SK-N-SH (cell line): ENCODE data around the gene AACS. TPM values are rescaled to one million over a fixed set of nuclear protein-coding genes. Genes with fewer than 3 reads are reported as not detected.

Experiments used
- CTCF ChIA-PET: fragments of 300-600, 350-600 bp; formaldehyde crosslinking; extraction: SDS; loops from one replicate; lab custom pipeline; 2021; lab: Yijun Ruan, JAX
- POLR2A ChIA-PET: fragments of 350-600 bp; sonication (Branson Sonifier 250); formaldehyde crosslinking; extraction: SDS; loops from one replicate; lab custom pipeline; 2020; ENCODE audit warnings: antibody characterized with exemption, inconsistent platforms; lab: Yijun Ruan, JAX
- DNase-seq: peaks from one replicate; pipeline ENCODE4 v3.0.0; 2012
- H2AFZ ChIP-seq: fragments of 200-600 bp; sonication (generic); 2 replicates; pipeline ENCODE4 v1.8.1; 2016; ENCODE audit warnings: antibody characterized with exemption, mild to moderate bottlenecking, low read depth
- H3F3A ChIP-seq: fragments of 200-600 bp; sonication (generic); replicated peaks from 2 replicates; pipeline ENCODE3; 2016; ENCODE audit warnings: antibody characterized with exemption, mild to moderate bottlenecking; ENCODE audit not compliant: insufficient read depth
- H3K27ac ChIP-seq, 2 experiments: fragments of 200-500 bp in 1 of 2; fragments of 200-600 bp in 1 of 2; sonication (Bioruptor generic) in 1 of 2; sonication (generic), shearing (Covaris generic) in 1 of 2; 2 replicates each; pipeline versions ENCODE4 v1.5.1 to v1.6.1; 2014 to 2016; ENCODE audit warnings: low read depth in 2 of 2, inconsistent platforms in 1 of 2, low read length in 1 of 2, mild to moderate bottlenecking in 1 of 2, mixed read lengths in 1 of 2
- H3K27me3 ChIP-seq: fragments of 200-600 bp; sonication (generic), shearing (Covaris generic); 2 replicates; pipeline ENCODE4 v1.6.1; 2016; ENCODE audit warnings: mixed run types; ENCODE audit not compliant: insufficient read depth
- H3K36me3 ChIP-seq, 2 experiments: fragments of 200-500 bp in 1 of 2; fragments of 200-600 bp in 1 of 2; sonication (Bioruptor generic) in 1 of 2; sonication (generic) in 1 of 2; replicated peaks in 1 of 2; 2 replicates each; pipeline versions ENCODE3 to v1.5.1; 2014 to 2016; ENCODE audit warnings: low read length in 1 of 2, mild to moderate bottlenecking in 1 of 2; ENCODE audit not compliant: insufficient read depth in 2 of 2, control insufficient read depth in 1 of 2
- H3K4me1 ChIP-seq, 2 experiments: fragments of 200-500 bp in 1 of 2; fragments of 200-600 bp in 1 of 2; sonication (Bioruptor generic) in 1 of 2; sonication (generic), shearing (Covaris generic) in 1 of 2; 2 replicates each; pipeline versions ENCODE4 v1.5.1 to v1.6.1; 2014 to 2016; ENCODE audit warnings: low read depth in 1 of 2, low read length in 1 of 2, mixed run types in 1 of 2; ENCODE audit not compliant: insufficient read depth in 2 of 2, control insufficient read depth in 1 of 2
- H3K4me2 ChIP-seq: fragments of 200-600 bp; sonication (generic), shearing (Covaris generic); 2 replicates; pipeline ENCODE4 v1.6.1; 2017; ENCODE audit warnings: mixed run types
- H3K4me3 ChIP-seq, 2 experiments: fragments of 200-500 bp in 1 of 2; fragments of 200-600 bp in 1 of 2; sonication (Bioruptor generic) in 1 of 2; sonication (generic), shearing (Covaris generic) in 1 of 2; 2 replicates each; pipeline versions ENCODE4 v1.5.1 to v1.8.1; 2014 to 2016; ENCODE audit warnings: low read depth in 2 of 2, inconsistent platforms in 1 of 2, low read length in 1 of 2, mild to moderate bottlenecking in 1 of 2, mixed read lengths in 1 of 2, moderate library complexity in 1 of 2
- H3K79me2 ChIP-seq: fragments of 200-600 bp; sonication (generic); 2 replicates; pipeline ENCODE4 v1.8.1; 2017; ENCODE audit warnings: mild to moderate bottlenecking; ENCODE audit not compliant: insufficient read depth
- H3K9ac ChIP-seq: fragments of 200-600 bp; sonication (generic); 2 replicates; pipeline ENCODE4 v1.6.1; 2017; ENCODE audit warnings: mixed run types
- H3K9me2 ChIP-seq: fragments of 200-600 bp; sonication (generic); 2 replicates; pipeline ENCODE4 v1.6.1; 2017; ENCODE audit warnings: mixed run types
- H3K9me3 ChIP-seq: fragments of 200-600 bp; sonication (generic); 2 replicates; pipeline ENCODE4 v1.6.1; 2017; ENCODE audit warnings: mixed run types, mild to moderate bottlenecking, moderate library complexity
- H4K20me1 ChIP-seq: fragments of 200-600 bp; sonication (generic); 2 replicates; pipeline ENCODE4 v1.6.1; 2017; ENCODE audit warnings: mild to moderate bottlenecking, mixed run types; ENCODE audit not compliant: insufficient read depth
- CHD2 ChIP-seq: fragments of 150-350 bp; IDR thresholded peaks from 2 replicates; pipeline ENCODE4 v1.6.1; 2018; ENCODE audit warnings: low read length; ENCODE audit not compliant: partially characterized antibody
- ELF1 ChIP-seq: IDR thresholded peaks from 2 replicates; pipeline ENCODE4 v1.4.0; 2012
- EZH2phosphoT487 ChIP-seq: fragments of 200-600 bp; sonication (generic); IDR thresholded peaks from 2 replicates; pipeline ENCODE4 v1.6.1; 2017; ENCODE audit warnings: low read depth, mixed run types, mild to moderate bottlenecking, antibody characterized with exemption, moderate library complexity, borderline replicate concordance
- FOXJ3 ChIP-seq: sonication (generic); formaldehyde crosslinking; IDR thresholded peaks from 2 replicates; pipeline ENCODE4 v1.5.1; 2020; ENCODE audit warnings: mild to moderate bottlenecking, missing genetic modification reagents
- FOXM1 ChIP-seq: IDR thresholded peaks from 2 replicates; pipeline ENCODE4 v1.4.0; 2012; ENCODE audit warnings: low read depth, mild to moderate bottlenecking
- GABPA ChIP-seq: IDR thresholded peaks from 2 replicates; pipeline ENCODE4 v1.4.0; 2012; ENCODE audit warnings: low read depth, mild to moderate bottlenecking
- JUND ChIP-seq: IDR thresholded peaks from 2 replicates; pipeline ENCODE4 v1.4.0; 2012
- NRF1 ChIP-seq: IDR thresholded peaks from 2 replicates; pipeline ENCODE4 v1.6.1; 2012; ENCODE audit warnings: low read depth, mild to moderate bottlenecking, low read length
- RCOR1 ChIP-seq: fragments of 150-350 bp; IDR thresholded peaks from 2 replicates; pipeline ENCODE4 v1.6.1; 2017; ENCODE audit warnings: antibody characterized with exemption, low read length
- RFX5 ChIP-seq: IDR thresholded peaks from 2 replicates; pipeline ENCODE4 v1.6.1; 2012; ENCODE audit warnings: mild to moderate bottlenecking, improper control_type of control experiment, low read length
- RXRA ChIP-seq: IDR thresholded peaks from 2 replicates; pipeline ENCODE4 v1.4.0; 2012; ENCODE audit warnings: low read depth, mild to moderate bottlenecking, borderline replicate concordance
- SIN3A ChIP-seq: IDR thresholded peaks from 2 replicates; pipeline ENCODE4 v1.6.1; 2012; ENCODE audit warnings: low read depth, mild to moderate bottlenecking, low read length, moderate library complexity, borderline replicate concordance
- SMC3 ChIP-seq: IDR thresholded peaks from 2 replicates; pipeline ENCODE4 v1.6.1; 2012; ENCODE audit warnings: low read depth, low read length, improper control_type of control experiment
- TCF12 ChIP-seq: IDR thresholded peaks from 2 replicates; pipeline ENCODE4 v1.4.0; 2012
- TEAD4 ChIP-seq: IDR thresholded peaks from 2 replicates; pipeline ENCODE4 v1.4.0; 2012; ENCODE audit warnings: mild to moderate bottlenecking, borderline replicate concordance; ENCODE audit not compliant: insufficient read depth
- YY1 ChIP-seq: IDR thresholded peaks from 2 replicates; pipeline ENCODE4 v1.4.0; 2012; ENCODE audit warnings: low read depth, mild to moderate bottlenecking
- WGBS: methylation state at CpG from one replicate; pipeline ENCODE4 v1.1.6; 2017; ENCODE audit warnings: low lambda C conversion rate; 5-methylcytosine and 5-hydroxymethylcytosine counted together
- polyA plus RNA-seq, 3 experiments: library from polyadenylated mRNA; depleted of rRNA; stranded (reverse); fragments of >200 nt; gene quantifications; 2 replicates each; pipeline ENCODE4 v1.2.3, GENCODE V29; 2012
- TF ChIP-seq, protein P1 (sequence below): IDR thresholded peaks from 2 replicates; pipeline ENCODE4 v1.4.0; 2012; ENCODE audit warnings: low read depth, borderline replicate concordance
- TF ChIP-seq, protein P2 (sequence below): fragments of 200-600 bp; sonication (generic); IDR thresholded peaks from 2 replicates; pipeline ENCODE4 v1.6.1; 2017; ENCODE audit warnings: antibody characterized with exemption, mild to moderate bottlenecking, moderate library complexity
- TF ChIP-seq, protein P3 (sequence below): fragments of 150-350 bp; IDR thresholded peaks from 2 replicates; pipeline ENCODE4 v1.6.1; 2016; ENCODE audit warnings: mild to moderate bottlenecking, low read depth, low read length

Gene AACS
- polyA plus RNA-seq, 1 of the 3 experiments (the other 2 are of a cell fraction): 17.3 TPM

DNA sequence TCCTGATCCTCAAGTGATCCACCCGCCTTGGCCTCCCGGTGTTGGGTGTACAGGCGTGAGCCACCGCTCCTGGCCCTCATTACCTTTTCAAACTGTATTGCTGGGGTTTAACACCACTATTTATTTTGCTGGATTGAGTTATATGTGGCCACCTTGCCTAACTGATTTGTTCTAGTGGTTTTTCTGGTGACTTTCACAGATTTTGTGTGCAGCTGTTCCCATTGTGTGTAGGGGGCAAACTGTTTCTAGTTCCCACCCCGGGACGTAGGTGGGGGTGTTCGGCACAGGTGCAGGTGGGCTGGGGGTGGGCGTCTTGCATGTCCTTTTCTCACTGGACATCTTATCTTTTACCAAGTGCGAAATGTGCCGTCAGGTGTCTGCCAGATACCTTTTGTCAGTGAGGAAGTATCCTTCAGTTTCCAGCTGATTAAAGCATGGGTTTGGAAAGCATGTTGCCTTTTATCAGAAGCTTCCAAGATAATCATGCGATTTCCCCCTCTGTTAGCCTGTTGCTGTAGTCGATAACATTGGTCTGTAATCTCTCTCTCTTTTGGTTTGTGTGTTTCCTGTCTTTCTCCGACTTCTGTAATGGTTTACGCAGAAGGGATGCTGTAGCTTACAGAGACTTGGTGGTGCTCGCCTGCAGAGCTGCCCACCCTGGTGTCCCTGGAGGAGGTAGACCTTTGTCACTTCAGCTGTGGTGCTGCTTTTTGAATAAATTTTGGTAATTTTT lies 33.6 kb downstream of the AACS start:
- no peak for TF ChIP-seq RXRA
- TF ChIP-seq RCOR1: no peak
- no peak for TF ChIP-seq RFX5
- TF ChIP-seq ELF1: no peak
- TF ChIP-seq TEAD4: no peak
- no peak for TF ChIP-seq CHD2
- no peak for TF ChIP-seq GABPA
- TF ChIP-seq SMC3: no peak
- TF ChIP-seq YY1: no peak
- TF ChIP-seq FOXM1: no peak
- TF ChIP-seq NRF1: no peak
- H3F3A ChIP-seq: no peaks in the 10 kb centered on the region
- H3K9me3 ChIP-seq: no peaks in the 10 kb centered on the region
- H3K27ac ChIP-seq: no peak overlapping the region
- DNase-seq: no peak
- peaks cover 0 to 5% of the 10 kb centered on the region in 2 experiments; a peak in 1 of 4 replicates for H3K4me1 ChIP-seq
- no peaks in the 10 kb centered on the region for H3K9me2 ChIP-seq
- H3K4me2 ChIP-seq: no peak overlapping the region
- no peak overlapping the region for H2AFZ ChIP-seq
- peaks cover 8 to 12% of the 10 kb centered on the region in 2 experiments for H3K36me3 ChIP-seq
- CTCF ChIA-PET: no interaction called here
- POLR2A ChIA-PET: no interaction called here
- H3K27me3 ChIP-seq: no peaks in the 10 kb centered on the region
- H3K9ac ChIP-seq: no peak overlapping the region
- H3K79me2 ChIP-seq: no peaks in the 10 kb centered on the region
- no peaks in the 10 kb centered on the region for H4K20me1 ChIP-seq
- WGBS: 85% methylated on average over 15 of the region's 15 CpGs
- H3K4me3 ChIP-seq: no peak overlapping the region

DNA sequence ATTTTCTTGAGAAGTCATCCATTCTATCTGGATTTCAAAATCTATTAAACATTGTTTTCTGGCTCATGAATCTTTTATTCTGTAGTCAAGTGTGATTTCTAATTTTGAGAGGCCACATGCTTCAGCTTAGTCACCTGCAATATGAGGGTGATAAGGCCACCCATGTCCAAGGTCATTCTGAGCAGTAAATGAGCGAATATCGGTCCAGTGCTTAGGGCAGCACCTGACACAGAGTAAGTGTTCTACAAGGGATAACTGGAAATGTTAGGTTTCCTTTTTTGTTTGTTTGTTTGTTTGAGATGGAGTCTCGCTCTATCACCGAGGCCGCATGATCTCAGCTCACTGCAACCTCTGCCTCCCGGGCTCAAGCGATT lies 34.2 kb downstream of the AACS start:
- Histone ChIP-seq H3K36me3 (peaks cover 8 to 9% of the 10 kb centered on the region in 2 experiments), H3K4me2 (no peak overlapping the region), H3K27ac (no peak overlapping the region), H2AFZ (no peak overlapping the region), H4K20me1 (no peaks in the 10 kb centered on the region), H3K9ac (no peak overlapping the region), H3K27me3 (no peaks in the 10 kb centered on the region), H3K9me3 (no peaks in the 10 kb centered on the region), H3K4me3 (no peak overlapping the region), H3K9me2 (no peaks in the 10 kb centered on the region), H3K79me2 (no peaks in the 10 kb centered on the region), H3F3A (no peaks in the 10 kb centered on the region), H3K4me1 (peaks cover 0 to 5% of the 10 kb centered on the region in 2 experiments; a peak in 1 of 4 replicates)
- ChIA-PET POLR2A (no interaction called here), CTCF (no interaction called here)
- DNase-seq: no peak
- over 99% methylated on average over 7 of the region's 7 CpGs for WGBS
- TF ChIP-seq FOXJ3 (CRISPR knock-in tag) (no peak), GABPA (no peak), ELF1 (no peak), TCF12 (no peak), JUND (no peak), EZH2phosphoT487 (no peak), SIN3A (no peak)
- TF ChIP-seq, protein P1, sequence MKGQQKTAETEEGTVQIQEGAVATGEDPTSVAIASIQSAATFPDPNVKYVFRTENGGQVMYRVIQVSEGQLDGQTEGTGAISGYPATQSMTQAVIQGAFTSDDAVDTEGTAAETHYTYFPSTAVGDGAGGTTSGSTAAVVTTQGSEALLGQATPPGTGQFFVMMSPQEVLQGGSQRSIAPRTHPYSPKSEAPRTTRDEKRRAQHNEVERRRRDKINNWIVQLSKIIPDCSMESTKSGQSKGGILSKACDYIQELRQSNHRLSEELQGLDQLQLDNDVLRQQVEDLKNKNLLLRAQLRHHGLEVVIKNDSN: no peak
- TF ChIP-seq, protein P2, sequence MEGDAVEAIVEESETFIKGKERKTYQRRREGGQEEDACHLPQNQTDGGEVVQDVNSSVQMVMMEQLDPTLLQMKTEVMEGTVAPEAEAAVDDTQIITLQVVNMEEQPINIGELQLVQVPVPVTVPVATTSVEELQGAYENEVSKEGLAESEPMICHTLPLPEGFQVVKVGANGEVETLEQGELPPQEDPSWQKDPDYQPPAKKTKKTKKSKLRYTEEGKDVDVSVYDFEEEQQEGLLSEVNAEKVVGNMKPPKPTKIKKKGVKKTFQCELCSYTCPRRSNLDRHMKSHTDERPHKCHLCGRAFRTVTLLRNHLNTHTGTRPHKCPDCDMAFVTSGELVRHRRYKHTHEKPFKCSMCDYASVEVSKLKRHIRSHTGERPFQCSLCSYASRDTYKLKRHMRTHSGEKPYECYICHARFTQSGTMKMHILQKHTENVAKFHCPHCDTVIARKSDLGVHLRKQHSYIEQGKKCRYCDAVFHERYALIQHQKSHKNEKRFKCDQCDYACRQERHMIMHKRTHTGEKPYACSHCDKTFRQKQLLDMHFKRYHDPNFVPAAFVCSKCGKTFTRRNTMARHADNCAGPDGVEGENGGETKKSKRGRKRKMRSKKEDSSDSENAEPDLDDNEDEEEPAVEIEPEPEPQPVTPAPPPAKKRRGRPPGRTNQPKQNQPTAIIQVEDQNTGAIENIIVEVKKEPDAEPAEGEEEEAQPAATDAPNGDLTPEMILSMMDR: no peak
- TF ChIP-seq, protein P3, sequence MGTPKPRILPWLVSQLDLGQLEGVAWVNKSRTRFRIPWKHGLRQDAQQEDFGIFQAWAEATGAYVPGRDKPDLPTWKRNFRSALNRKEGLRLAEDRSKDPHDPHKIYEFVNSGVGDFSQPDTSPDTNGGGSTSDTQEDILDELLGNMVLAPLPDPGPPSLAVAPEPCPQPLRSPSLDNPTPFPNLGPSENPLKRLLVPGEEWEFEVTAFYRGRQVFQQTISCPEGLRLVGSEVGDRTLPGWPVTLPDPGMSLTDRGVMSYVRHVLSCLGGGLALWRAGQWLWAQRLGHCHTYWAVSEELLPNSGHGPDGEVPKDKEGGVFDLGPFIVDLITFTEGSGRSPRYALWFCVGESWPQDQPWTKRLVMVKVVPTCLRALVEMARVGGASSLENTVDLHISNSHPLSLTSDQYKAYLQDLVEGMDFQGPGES: no peak
